ENCODE results near the gene ADGRV1.

Gene ADGRV1

GRCh38 chr5:91146905-91147600 is 588.5 kb downstream of the ADGRV1 start:
- DNase-seq = no peak

- no peak for DNase-seq
Measured at GRCh38 chr5:91150234-91150633, 591.6 kb downstream of the ADGRV1 start.

- no peak for DNase-seq
Measured at GRCh38 chr5:91150636-91151035, 592.0 kb downstream of the ADGRV1 start.

GRCh38 chr5:91151947-91152346 is 593.4 kb downstream of the ADGRV1 start:
- no peak for DNase-seq

GRCh38 chr5:91154338-91154737 is 595.7 kb downstream of the ADGRV1 start:
- DNase-seq = no peak

GRCh38 chr5:91155274-91155673 is 596.7 kb downstream of the ADGRV1 start:
- DNase-seq = no peak

- no peak for DNase-seq
Measured at GRCh38 chr5:91156242-91156641, 597.6 kb downstream of the ADGRV1 start.

- no peak for DNase-seq
Measured at GRCh38 chr5:91158011-91158410, 599.4 kb downstream of the ADGRV1 start.

- no peak for DNase-seq
Measured at GRCh38 chr5:91159647-91160046, 601.0 kb downstream of the ADGRV1 start.

GRCh38 chr5:91160714-91161285 is 602.2 kb downstream of the ADGRV1 start:
- no peak for DNase-seq

GRCh38 chr5:91162534-91163381 is 604.2 kb downstream of the ADGRV1 start:
- DNase-seq = no peak

GRCh38 chr5:91164424-91164823 is 605.8 kb downstream of the ADGRV1 start:
- no peak for DNase-seq

- no peak for DNase-seq
Measured at GRCh38 chr5:91166059-91166807, 607.6 kb downstream of the ADGRV1 start.

GRCh38 chr5:91168859-91169258 is 610.3 kb downstream of the ADGRV1 start:
- no peak for DNase-seq

- no peak for DNase-seq
Measured at GRCh38 chr5:91170266-91170665, 611.7 kb downstream of the ADGRV1 start.

GRCh38 chr5:91171322-91171721 is 612.7 kb downstream of the ADGRV1 start:
- no peak for DNase-seq

- no peak for DNase-seq
Measured at GRCh38 chr5:91174396-91174795, 615.8 kb downstream of the ADGRV1 start.

GRCh38 chr5:91175708-91176107 is 617.1 kb downstream of the ADGRV1 start:
- DNase-seq = no peak

- DNase-seq = no peak
Measured at GRCh38 chr5:91176288-91177016, 617.9 kb downstream of the ADGRV1 start.

GRCh38 chr5:91177085-91177484 is 618.5 kb downstream of the ADGRV1 start:
- DNase-seq = no peak

GRCh38 chr5:91177639-91178038 is 619.0 kb downstream of the ADGRV1 start:
- DNase-seq = no peak

GRCh38 chr5:91178461-91178860 is 619.9 kb downstream of the ADGRV1 start:
- no peak for DNase-seq
